HT1080 (cell line): ENCODE data around the gene PMCH. TPM values are rescaled to one million over a fixed set of nuclear protein-coding genes. Genes with fewer than 3 reads are reported as not detected.
"Not testable (repeated sequence)": the region's sequence is repeated elsewhere in the genome, so short reads cannot be mapped to it uniquely, and the experiment has no call there.

Source experiments
- DNase-seq: peaks from one replicate; pipeline ENCODE4 v3.0.0-alpha.2; 2015; ENCODE audit warnings: low read depth
- polyA plus RNA-seq, 2 experiments: library from polyadenylated mRNA; depleted of rRNA; stranded (reverse); fragments of >200 nt; gene quantifications; 2 replicates each; pipeline ENCODE4 v1.2.3, GENCODE V29; 2015
- total RNA-seq: library from RNA; depleted of rRNA; stranded (reverse); fragments of >200 nt; shearing (Covaris generic); gene quantifications from 2 replicates; pipeline ENCODE4 v1.2.3, GENCODE V29; 2014; rRNA removed

PMCH gene
- total RNA-seq: not detected in 2 replicates
- not detected in 2 replicates for polyA plus RNA-seq (2015; cell fraction: cytosol; rRNA removed)
- not detected in 2 replicates for polyA plus RNA-seq (2015; cell fraction: nucleus; rRNA removed)

GRCh38 chr12:102197789-102198188, at the start of gene PMCH:
Gene PMCH (minus strand): TSS chr12:102197833. CDS start chr12:102197770, 63 bp downstream.
- peak; percentile 74 for DNase-seq

- not testable (repeated sequence) for DNase-seq
These were observed 43.2 kb upstream of the PMCH start for GRCh38 chr12:102240859-102241258.

- DNase-seq: no peak
These were observed 37.0 kb upstream of the PMCH start for GRCh38 chr12:102234599-102234998.

- DNase-seq: no peak
These were observed 34.8 kb upstream of the PMCH start for GRCh38 chr12:102232446-102232845.

GRCh38 chr12:102232036-102232435, 34.4 kb upstream of the PMCH start:
- DNase-seq: no peak

GRCh38 chr12:102227954-102228353, 30.3 kb upstream of the PMCH start:
- no peak for DNase-seq

- DNase-seq: no peak
These were observed 23.1 kb upstream of the PMCH start for GRCh38 chr12:102220736-102221135.

GRCh38 chr12:102215992-102216691, 18.5 kb upstream of the PMCH start:
- DNase-seq: peak; percentile 37

- DNase-seq: no peak
These were observed 6.4 kb upstream of the PMCH start for GRCh38 chr12:102204025-102204424.

- DNase-seq: no peak
These were observed 4.9 kb upstream of the PMCH start for GRCh38 chr12:102202556-102202955.

GRCh38 chr12:102201436-102202061, 3.9 kb upstream of the PMCH start:
- DNase-seq: no peak

- DNase-seq: no peak
These were observed 1.8 kb downstream of the PMCH start for GRCh38 chr12:102195826-102196225.

GRCh38 chr12:102182635-102183034, 15.0 kb downstream of the PMCH start:
- DNase-seq: no peak

- no peak for DNase-seq
These were observed 22.9 kb downstream of the PMCH start for GRCh38 chr12:102174761-102175160.

- DNase-seq: no peak
These were observed 23.5 kb downstream of the PMCH start for GRCh38 chr12:102174117-102174516.

- no peak for DNase-seq
These were observed 25.2 kb downstream of the PMCH start for GRCh38 chr12:102172436-102172835.

GRCh38 chr12:102171951-102172350, 25.7 kb downstream of the PMCH start:
- no peak for DNase-seq

GRCh38 chr12:102169922-102170621, 27.6 kb downstream of the PMCH start:
- DNase-seq: peak; percentile 15

- DNase-seq: no peak
These were observed 29.6 kb downstream of the PMCH start for GRCh38 chr12:102167821-102168604.

- no peak for DNase-seq
These were observed 34.2 kb downstream of the PMCH start for GRCh38 chr12:102163383-102163782.

GRCh38 chr12:102155206-102155605, 42.4 kb downstream of the PMCH start:
- not testable (repeated sequence) for DNase-seq
